ENCODE measurements around the gene PIKFYVE. TPM values are rescaled to one million over a fixed set of nuclear protein-coding genes. Genes with fewer than 3 reads are reported as not detected.

Gene PIKFYVE
- total and polyA plus RNA-seq, 2 of the 8 experiments (the other 6 are each of a cell fraction or from before 2014, with no cell fraction given) = 8.8 to 33.5 TPM

- no peak for TF ChIP-seq POLR2AphosphoS5 (IDR thresholded peaks at IDR 0.05; ENCODE audit: low read depth, low read length)
- TF ChIP-seq CBX8 (IDR thresholded peaks at IDR 0.05; ENCODE audit: borderline replicate concordance, low read depth, low read length) = no peak
- TF ChIP-seq HDAC6 (IDR thresholded peaks at IDR 0.05; ENCODE audit: low read depth, low read length) = no peak
Measured at GRCh38 chr2:208235860-208236259, 30.2 kb upstream of the PIKFYVE start (continued).
